ENCODE measurements around the gene SSH2. TPM values are rescaled to one million over a fixed set of nuclear protein-coding genes. Genes with fewer than 3 reads are reported as not detected.

SSH2 gene
- total and polyA plus RNA-seq, 9 of the 15 experiments (the other 6 are each of a cell fraction or from before 2014, with no cell fraction given): 3.9 to 16.1 (median 10.2) TPM

GRCh38 chr17:29645515-29646051 lies 284.4 kb downstream of the SSH2 start (continued):
- TF ChIP-seq PBX2 (CRISPR knock-in tag; IDR thresholded peaks at IDR 0.05; ENCODE audit: low read depth): no peak
- no peak for TF ChIP-seq PBX2 (tag; conservative IDR thresholded peaks at IDR 0.05; ENCODE audit: low read depth)
- no peak for TF ChIP-seq ZC3H8 (IDR thresholded peaks at IDR 0.05)
- TF ChIP-seq CEBPB (tag; IDR thresholded peaks at IDR 0.05): peak; percentile 72
- TF ChIP-seq TRIM24 (IDR thresholded peaks at IDR 0.05): no peak
- TF ChIP-seq, protein P1, sequence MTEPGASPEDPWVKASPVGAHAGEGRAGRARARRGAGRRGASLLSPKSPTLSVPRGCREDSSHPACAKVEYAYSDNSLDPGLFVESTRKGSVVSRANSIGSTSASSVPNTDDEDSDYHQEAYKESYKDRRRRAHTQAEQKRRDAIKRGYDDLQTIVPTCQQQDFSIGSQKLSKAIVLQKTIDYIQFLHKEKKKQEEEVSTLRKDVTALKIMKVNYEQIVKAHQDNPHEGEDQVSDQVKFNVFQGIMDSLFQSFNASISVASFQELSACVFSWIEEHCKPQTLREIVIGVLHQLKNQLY (CRISPR knock-in tag; conservative IDR thresholded peaks at IDR 0.05): no peak
- TF ChIP-seq SMC3 (conservative IDR thresholded peaks at IDR 0.05; ENCODE audit: insufficient read depth, low read depth, low read length): no peak
- TF ChIP-seq TOE1 (IDR thresholded peaks at IDR 0.05; ENCODE audit: borderline replicate concordance): no peak
- TF ChIP-seq TOE1 (CRISPR knock-in tag; IDR thresholded peaks at IDR 0.05; ENCODE audit: borderline replicate concordance, low read depth): no peak
- no peak for TF ChIP-seq PURB (CRISPR knock-in tag; IDR thresholded peaks at IDR 0.05; ENCODE audit: low read depth)
- TF ChIP-seq, protein P2, sequence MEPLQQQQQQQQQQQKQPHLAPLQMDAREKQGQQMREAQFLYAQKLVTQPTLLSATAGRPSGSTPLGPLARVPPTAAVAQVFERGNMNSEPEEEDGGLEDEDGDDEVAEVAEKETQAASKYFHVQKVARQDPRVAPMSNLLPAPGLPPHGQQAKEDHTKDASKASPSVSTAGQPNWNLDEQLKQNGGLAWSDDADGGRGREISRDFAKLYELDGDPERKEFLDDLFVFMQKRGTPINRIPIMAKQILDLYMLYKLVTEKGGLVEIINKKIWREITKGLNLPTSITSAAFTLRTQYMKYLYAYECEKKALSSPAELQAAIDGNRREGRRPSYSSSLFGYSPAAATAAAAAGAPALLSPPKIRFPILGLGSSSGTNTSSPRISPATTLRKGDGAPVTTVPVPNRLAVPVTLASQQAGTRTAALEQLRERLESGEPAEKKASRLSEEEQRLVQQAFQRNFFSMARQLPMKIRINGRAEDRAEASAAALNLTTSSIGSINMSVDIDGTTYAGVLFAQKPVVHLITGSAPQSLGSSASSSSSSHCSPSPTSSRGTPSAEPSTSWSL (CRISPR knock-in tag; IDR thresholded peaks at IDR 0.05; ENCODE audit: borderline replicate concordance): no peak
- no peak for TF ChIP-seq ETV1 (tag; conservative IDR thresholded peaks at IDR 0.05; ENCODE audit: low read depth)
- TF ChIP-seq, protein P3, sequence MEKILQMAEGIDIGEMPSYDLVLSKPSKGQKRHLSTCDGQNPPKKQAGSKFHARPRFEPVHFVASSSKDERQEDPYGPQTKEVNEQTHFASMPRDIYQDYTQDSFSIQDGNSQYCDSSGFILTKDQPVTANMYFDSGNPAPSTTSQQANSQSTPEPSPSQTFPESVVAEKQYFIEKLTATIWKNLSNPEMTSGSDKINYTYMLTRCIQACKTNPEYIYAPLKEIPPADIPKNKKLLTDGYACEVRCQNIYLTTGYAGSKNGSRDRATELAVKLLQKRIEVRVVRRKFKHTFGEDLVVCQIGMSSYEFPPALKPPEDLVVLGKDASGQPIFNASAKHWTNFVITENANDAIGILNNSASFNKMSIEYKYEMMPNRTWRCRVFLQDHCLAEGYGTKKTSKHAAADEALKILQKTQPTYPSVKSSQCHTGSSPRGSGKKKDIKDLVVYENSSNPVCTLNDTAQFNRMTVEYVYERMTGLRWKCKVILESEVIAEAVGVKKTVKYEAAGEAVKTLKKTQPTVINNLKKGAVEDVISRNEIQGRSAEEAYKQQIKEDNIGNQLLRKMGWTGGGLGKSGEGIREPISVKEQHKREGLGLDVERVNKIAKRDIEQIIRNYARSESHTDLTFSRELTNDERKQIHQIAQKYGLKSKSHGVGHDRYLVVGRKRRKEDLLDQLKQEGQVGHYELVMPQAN (IDR thresholded peaks at IDR 0.05; ENCODE audit: borderline replicate concordance): no peak
- no peak for TF ChIP-seq HNRNPK (IDR thresholded peaks at IDR 0.05; ENCODE audit: low read depth, low read length, poor library complexity, severe bottlenecking)
